ENCODE results near the gene LRBA. TPM values are rescaled to one million over a fixed set of nuclear protein-coding genes. Genes with fewer than 3 reads are reported as not detected.

The LRBA gene
- total and polyA plus RNA-seq, 2 donors = 11.6 to 92.0 TPM

DNA sequence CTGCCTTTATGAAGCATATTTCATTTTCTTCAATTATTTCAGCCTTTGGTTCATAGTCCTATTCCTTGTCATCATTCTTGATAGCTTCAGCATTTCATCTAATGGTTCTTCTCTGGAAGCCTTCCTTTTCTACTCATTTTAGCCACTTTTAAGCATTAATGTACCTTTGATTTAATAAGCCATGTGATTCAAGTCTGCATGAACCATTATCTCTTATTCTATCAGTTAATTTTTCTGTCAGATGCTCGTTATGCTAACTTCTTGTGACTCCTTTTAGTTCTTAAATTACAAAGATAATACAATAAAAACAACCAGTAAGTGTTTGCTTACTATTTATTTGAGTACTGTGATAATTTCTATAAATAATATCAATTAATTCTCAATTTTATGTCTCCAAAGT lies 643.2 kb downstream of the LRBA start:
- Histone ChIP-seq H3K4me1 (ENCODE audit: insufficient read depth) (no peaks in the 10 kb centered on the region), H3K4me3 (ENCODE audit: low read depth, low read length) (no peak overlapping the region), H3K36me3 (ENCODE audit: insufficient read depth) (no peaks in the 10 kb centered on the region), H3K27ac (ENCODE audit: low read depth) (no peak overlapping the region)
- 97% methylated on average over 1 of the region's 1 CpG for WGBS
- DNase-seq (ENCODE audit: extremely low spot score) = no peak

DNA sequence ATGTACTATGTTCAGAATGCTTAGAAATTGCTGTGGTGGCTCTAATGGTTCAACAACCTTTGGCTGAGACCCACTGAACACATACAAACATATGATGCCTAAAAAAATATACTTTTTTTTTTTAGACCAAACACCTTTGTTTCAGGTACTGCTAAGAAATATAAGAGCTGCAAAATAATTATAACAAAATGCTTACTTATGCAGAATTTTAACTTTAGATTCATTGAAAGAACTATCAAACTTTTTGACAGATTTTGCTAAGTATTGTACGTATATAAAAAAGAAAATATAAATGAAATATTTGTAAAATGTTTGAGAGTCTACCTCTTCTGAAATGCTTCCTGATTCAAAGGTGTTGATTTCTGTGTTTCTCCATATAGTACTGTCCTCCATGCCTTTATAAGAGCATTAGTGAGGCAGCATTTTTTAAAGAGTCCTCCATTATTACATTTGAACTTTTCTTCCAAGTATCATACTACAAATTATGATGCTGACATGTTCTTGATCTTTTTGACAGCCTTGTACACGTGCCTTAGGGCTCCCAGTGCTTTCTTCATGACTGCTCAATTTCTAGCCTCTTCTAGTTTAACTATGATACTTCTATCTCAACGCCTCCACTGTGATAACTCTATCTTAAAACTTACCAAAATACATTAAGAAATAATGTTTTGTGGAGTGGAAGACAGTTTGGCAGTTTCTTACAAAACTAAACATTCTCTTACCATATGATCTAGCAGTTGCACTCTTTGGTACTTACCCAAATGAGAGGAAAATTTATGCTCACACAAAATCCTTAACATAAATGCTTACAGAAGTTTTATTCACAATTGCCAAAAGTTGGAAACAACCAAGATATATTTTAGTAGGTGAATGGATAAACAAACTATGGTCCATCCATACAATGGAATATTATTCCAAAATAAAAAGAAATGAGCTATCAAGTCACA lies 645.4 kb downstream of the LRBA start:
- Histone ChIP-seq H3K27ac (ENCODE audit: low read depth) (no peak overlapping the region), H3K4me3 (ENCODE audit: low read depth, low read length) (no peak overlapping the region), H3K4me1 (ENCODE audit: insufficient read depth) (no peaks in the 10 kb centered on the region), H3K36me3 (ENCODE audit: insufficient read depth) (no peaks in the 10 kb centered on the region)
- DNase-seq (ENCODE audit: extremely low spot score) = no peak
- WGBS = 67% methylated on average over 3 of the region's 3 CpGs

DNA sequence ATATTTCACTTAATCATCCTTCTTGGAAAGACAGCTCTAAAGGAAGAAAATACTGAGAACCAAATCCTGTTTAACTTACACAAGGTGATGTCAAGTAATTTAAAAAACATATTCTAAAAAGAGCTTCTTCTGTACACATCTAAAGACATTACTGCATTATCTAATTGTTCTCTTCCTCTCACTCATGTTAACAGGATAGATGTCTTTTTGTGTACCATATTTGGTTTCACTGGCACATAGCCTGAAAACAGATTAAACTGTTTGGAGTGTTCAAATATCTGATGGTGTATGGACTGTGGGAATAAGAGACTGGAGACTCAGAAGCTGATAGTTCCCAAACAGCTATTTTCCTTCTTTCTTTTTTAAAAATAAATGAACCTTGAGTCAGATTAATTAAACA lies 646.4 kb downstream of the LRBA start:
- DNase-seq (ENCODE audit: extremely low spot score) = no peak
- Histone ChIP-seq H3K27ac (ENCODE audit: low read depth) (no peak overlapping the region), H3K4me1 (ENCODE audit: insufficient read depth) (no peaks in the 10 kb centered on the region), H3K36me3 (ENCODE audit: insufficient read depth) (no peaks in the 10 kb centered on the region), H3K4me3 (ENCODE audit: low read depth, low read length) (no peak overlapping the region)

DNA sequence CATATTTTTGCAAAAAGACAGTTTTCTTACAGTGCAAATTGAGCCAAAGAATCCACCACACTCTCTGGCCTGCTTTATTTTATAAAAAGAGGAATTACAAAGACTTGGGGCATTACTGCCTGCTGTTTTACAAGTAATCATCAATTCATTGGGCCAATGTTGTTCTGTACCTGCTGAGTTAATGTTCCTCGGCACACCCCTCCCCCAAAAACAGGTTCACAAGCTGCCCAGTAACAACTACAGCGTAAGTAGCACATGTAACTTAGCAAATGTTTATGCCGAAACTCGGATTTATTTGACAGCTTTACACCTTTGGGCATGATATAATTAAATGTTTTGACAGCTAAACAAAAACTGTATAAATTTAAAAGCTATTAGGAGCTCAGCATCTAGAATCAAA lies 647.8 kb downstream of the LRBA start:
- no peak overlapping the region for H3K27ac ChIP-seq (ENCODE audit: low read depth)
- no peaks in the 10 kb centered on the region for H3K36me3 ChIP-seq (ENCODE audit: insufficient read depth)
- WGBS = 61% methylated on average over 4 of the region's 4 CpGs
- H3K4me1 ChIP-seq (ENCODE audit: insufficient read depth) = no peaks in the 10 kb centered on the region
- H3K4me3 ChIP-seq (ENCODE audit: low read depth, low read length) = no peak overlapping the region
- no peak for DNase-seq (ENCODE audit: extremely low spot score)

DNA sequence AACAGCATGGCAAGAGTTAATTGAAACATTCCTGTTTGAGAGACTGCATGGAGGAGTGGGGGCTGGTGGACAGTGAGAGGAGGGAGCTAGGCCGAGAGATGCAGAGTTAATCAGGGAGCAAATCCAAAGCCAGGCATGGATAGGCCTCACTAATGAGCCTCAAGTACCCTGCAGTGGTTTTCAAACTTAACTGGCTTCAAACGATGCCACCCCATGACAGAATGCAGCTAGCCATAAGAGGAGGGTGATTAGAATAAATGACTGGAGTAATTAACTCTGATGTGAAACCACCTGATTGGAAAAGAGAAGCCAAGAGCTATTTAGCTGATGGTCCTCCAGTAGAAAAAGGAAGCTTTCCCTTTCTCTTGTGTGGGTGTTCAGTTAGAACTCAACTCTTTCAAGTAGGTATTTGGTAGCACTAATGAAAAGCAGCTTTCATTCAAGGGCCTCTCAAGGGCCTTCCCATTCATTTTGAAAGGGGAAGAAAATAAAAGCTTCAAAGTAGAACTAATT lies 648.5 kb downstream of the LRBA start:
- WGBS = 47% methylated on average over 2 of the region's 2 CpGs
- Histone ChIP-seq H3K4me3 (ENCODE audit: low read depth, low read length) (no peak overlapping the region), H3K4me1 (ENCODE audit: insufficient read depth) (no peaks in the 10 kb centered on the region), H3K36me3 (ENCODE audit: insufficient read depth) (no peaks in the 10 kb centered on the region), H3K27ac (ENCODE audit: low read depth) (no peak overlapping the region)
- DNase-seq (ENCODE audit: extremely low spot score) = peak; percentile 5

DNA sequence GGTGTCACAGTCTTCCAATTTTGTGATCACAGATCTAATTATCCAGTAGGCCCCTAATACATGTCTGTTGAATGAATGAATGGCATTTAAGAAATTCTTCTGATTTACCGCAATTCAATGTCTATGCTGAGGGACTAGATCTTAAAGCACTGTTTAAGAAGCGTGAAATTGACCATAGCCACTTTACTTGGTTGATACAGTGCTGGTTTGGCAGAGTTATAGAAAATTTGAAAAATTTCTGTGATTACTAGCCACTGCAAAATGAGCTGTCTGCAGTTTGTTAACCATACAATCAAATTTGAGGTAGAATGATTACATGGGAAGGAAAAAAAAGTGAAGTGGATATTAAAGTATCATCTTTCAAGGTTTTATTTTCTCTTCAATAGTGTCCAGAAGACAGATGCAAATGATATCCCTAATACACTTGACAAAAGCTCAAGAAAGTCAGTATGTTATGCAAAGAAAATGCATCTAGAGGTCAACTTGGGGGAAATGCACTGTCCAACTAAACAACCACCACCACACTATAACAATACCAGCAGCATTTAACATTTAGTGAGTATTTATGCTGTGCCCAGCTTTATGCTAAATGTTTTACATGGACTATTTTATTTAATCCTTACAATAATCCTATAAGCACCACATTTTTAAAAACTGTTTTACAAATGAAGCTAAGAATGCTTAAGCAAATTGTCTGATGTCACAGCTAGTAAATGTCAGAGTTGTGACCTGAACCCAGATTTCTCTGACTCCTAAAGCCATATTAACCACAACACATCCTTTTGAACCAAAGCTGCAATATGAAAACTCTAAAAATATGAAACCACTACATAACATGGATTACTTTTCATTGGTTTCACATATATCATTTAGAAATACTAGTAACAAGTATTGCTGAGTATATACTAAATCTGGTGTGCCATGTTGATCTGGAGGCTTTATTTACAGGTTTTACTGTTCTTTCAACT lies 651.1 kb downstream of the LRBA start:
- Histone ChIP-seq H3K4me1 (ENCODE audit: insufficient read depth) (no peaks in the 10 kb centered on the region), H3K27ac (ENCODE audit: low read depth) (no peak overlapping the region), H3K36me3 (ENCODE audit: insufficient read depth) (no peaks in the 10 kb centered on the region), H3K4me3 (ENCODE audit: low read depth, low read length) (no peak overlapping the region)
- WGBS = 49% methylated on average over 2 of the region's 2 CpGs
- no peak for DNase-seq (ENCODE audit: extremely low spot score)

DNA sequence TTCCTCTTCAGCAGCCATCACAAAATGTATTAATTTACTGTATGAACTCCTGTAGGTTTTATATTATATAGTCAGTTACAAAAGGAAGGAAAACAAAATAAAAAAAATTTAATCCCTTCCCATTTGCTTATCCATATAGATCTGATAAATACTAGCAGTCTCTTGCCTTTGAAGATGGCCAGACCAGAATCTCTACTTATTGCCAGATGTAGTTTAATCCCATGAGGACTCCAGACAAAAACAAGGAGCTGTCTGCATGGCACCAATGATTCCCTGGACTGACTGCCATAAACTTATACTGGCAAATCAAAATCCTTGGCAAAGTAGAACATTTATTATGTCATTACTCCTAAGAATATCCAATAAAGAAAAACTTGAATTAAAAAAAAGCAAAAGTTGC lies 656.4 kb downstream of the LRBA start:
- Histone ChIP-seq H3K36me3 (ENCODE audit: insufficient read depth) (no peaks in the 10 kb centered on the region), H3K4me1 (ENCODE audit: insufficient read depth) (no peaks in the 10 kb centered on the region), H3K27ac (ENCODE audit: low read depth) (no peak overlapping the region)

DNA sequence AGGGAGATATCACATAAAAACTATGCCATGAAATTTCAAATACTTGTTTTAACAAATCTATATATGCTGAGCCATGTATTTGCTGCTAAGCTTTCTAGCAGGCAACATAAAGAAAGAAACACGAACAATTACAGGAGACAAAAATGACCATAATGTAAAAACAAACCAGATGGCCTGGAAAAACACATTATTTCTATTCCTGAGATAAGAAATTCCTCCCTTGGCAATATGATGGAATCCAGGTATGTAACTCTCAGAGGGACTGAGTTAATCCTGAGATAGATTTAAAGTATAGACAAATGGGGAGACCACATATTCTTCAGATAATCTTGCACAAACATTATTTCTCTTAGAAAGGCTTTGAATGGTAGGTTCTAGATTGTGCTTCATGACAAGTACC lies 657.3 kb downstream of the LRBA start:
- no peak for DNase-seq (ENCODE audit: extremely low spot score)
- Histone ChIP-seq H3K4me1 (ENCODE audit: insufficient read depth) (no peaks in the 10 kb centered on the region), H3K27ac (ENCODE audit: low read depth) (no peak overlapping the region), H3K36me3 (ENCODE audit: insufficient read depth) (no peaks in the 10 kb centered on the region), H3K4me3 (ENCODE audit: low read depth, low read length) (no peak overlapping the region)
- 89% methylated on average over 1 of the region's 1 CpG for WGBS

More for the DNA sequence above, 656.4 kb downstream of the LRBA start:
- DNase-seq (ENCODE audit: extremely low spot score) = no peak
- no peak overlapping the region for H3K4me3 ChIP-seq (ENCODE audit: low read depth, low read length)

DNA sequence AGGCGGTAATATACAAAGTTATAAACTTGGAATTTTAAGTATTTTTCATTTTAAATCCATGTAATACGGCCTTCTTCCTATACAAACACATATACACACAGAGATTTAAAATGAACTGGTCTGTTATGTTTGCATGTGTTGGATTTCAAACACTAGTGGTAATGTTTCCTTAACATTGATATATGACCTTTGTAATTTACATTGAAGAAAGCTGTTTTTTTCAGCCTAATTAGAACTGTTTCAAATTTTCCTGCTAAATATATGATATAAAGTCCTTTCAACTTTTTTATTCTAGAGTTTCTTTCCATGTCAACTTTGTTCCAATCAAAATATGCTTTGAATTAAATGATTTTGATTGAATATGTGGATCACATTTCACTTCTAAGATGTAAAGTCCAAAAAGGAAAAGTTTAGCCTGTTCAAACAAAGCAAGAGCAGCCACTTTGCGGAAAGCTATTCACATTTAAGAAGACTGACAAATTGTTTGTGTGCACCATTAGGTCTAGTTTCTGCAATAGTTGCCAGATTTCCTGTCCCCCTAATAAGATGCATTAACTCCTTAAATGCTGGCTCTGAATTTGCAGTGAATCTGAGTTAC lies 659.1 kb downstream of the LRBA start:
- H3K27ac ChIP-seq (ENCODE audit: low read depth) = no peak overlapping the region
- 96% methylated on average over 3 of the region's 3 CpGs for WGBS
- H3K4me3 ChIP-seq (ENCODE audit: low read depth, low read length) = no peak overlapping the region
- no peaks in the 10 kb centered on the region for H3K4me1 ChIP-seq (ENCODE audit: insufficient read depth)
- no peaks in the 10 kb centered on the region for H3K36me3 ChIP-seq (ENCODE audit: insufficient read depth)
- no peak for DNase-seq (ENCODE audit: extremely low spot score)

DNA sequence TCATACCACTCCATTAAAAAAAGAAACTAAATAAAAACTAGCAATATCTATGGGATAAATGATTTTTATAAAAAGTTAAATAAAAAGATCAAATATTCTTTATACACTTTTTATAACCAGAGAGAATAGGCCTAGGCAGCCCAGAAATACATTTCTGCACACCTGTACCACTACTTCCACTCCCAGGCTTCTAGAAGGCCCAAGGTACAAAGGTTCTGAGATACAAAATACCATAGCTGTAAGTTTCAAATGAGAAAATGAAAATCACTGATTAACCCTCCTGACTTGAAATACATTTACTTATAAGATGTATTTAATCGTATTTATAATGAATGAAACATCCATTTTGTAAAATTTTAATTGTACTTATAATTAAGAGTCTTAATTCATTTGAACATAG lies 659.7 kb downstream of the LRBA start:
- Histone ChIP-seq H3K36me3 (ENCODE audit: insufficient read depth) (no peaks in the 10 kb centered on the region), H3K27ac (ENCODE audit: low read depth) (no peak overlapping the region), H3K4me1 (ENCODE audit: insufficient read depth) (no peaks in the 10 kb centered on the region), H3K4me3 (ENCODE audit: low read depth, low read length) (no peak overlapping the region)
- 95% methylated on average over 1 of the region's 1 CpG for WGBS
- DNase-seq (ENCODE audit: extremely low spot score) = no peak

DNA sequence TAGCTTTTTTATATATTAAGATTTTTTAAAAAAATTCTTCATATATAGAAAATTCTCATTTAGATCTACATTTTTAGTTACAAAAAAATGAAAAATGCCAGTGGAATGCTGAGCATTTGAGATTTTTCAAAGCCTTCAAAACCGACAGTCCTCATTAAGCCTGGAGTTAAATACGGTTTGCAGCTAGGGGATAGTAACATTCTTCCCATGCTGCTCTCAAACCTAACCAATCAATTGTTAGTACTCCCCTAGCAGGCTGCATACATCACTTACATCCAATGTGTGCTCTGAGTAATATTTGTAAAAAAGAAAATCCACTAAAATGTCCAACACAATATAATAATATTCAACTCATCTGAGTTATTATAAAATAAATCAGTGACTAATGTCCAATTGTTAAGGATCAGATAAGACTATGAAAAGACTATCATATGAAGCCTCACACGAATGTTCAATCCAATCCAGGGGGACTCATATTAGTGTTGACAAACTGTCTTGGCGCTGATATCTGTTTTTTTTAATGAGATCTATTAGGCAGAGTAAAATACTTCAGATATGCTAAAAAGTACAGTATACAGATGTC lies 660.8 kb downstream of the LRBA start:
- H3K36me3 ChIP-seq (ENCODE audit: insufficient read depth) = no peaks in the 10 kb centered on the region
- DNase-seq (ENCODE audit: extremely low spot score) = no peak
- H3K4me3 ChIP-seq (ENCODE audit: low read depth, low read length) = no peak overlapping the region
- no peaks in the 10 kb centered on the region for H3K4me1 ChIP-seq (ENCODE audit: insufficient read depth)
- WGBS = 90% methylated on average over 4 of the region's 4 CpGs
- H3K27ac ChIP-seq (ENCODE audit: low read depth) = no peak overlapping the region

DNA sequence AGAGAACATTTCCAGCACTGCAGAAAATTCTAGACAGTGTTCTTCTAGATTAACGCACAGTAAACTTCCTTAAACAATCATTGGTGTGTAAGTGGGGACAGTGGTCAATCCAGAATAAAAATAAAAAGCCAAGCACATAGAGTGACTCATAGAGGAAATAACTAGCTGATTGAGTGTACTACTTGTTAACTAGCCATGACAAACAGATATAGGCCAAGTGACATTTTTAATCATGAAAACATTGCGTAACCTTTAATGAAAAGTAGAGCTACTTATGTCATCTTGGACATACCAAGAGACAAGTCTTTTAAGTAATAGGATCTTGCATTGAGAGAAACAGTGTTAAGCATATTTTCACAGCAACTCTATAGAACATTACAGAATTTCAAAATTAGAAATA lies 667.0 kb downstream of the LRBA start:
- 89% methylated on average over 2 of the region's 2 CpGs for whole genome bisulfite sequencing
- Histone ChIP-seq H3K36me3 (ENCODE audit: insufficient read depth) (peaks cover 2% of the 10 kb centered on the region), H3K27ac (ENCODE audit: low read depth) (no peak overlapping the region), H3K4me3 (ENCODE audit: low read depth, low read length) (no peak overlapping the region), H3K4me1 (ENCODE audit: insufficient read depth) (no peaks in the 10 kb centered on the region)
- no peak for DNase-seq (ENCODE audit: extremely low spot score)

DNA sequence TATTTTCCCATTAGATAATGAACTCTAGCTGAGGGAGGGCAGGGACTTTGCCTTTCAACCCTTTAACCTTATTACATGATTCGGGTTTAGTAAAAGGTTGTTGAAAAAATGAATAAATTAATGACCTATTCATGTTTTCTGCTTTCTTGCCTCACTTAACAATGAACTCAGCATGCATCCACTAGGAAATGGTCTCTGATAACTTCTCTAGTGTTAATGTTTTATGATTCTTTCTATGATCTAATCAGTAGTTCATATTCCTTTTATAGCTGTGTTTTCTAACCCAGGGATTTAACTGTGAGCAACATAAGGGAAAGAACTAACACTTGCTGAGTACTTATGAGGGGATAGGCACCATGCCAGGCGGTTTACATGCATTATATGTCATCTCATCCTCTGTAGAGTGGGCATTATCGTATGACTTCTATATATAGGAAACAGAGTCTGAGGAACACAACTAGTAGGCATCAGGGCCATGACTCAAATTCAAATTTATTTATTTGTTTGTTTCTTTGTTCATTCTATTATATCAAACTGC lies 669.8 kb downstream of the LRBA start:
- peaks cover 2% of the 10 kb centered on the region for H3K36me3 ChIP-seq (ENCODE audit: insufficient read depth)
- no peak overlapping the region for H3K27ac ChIP-seq (ENCODE audit: low read depth)
- DNase-seq (ENCODE audit: extremely low spot score) = no peak
- H3K4me1 ChIP-seq (ENCODE audit: insufficient read depth) = no peaks in the 10 kb centered on the region
- no peak overlapping the region for H3K4me3 ChIP-seq (ENCODE audit: low read depth, low read length)
- WGBS = 92% methylated on average over 3 of the region's 3 CpGs

Measured in urinary bladder (tissue), 4 donors.